CD14-positive monocyte (primary cell): Measurements from ENCODE around the gene HDAC4. TPM values are rescaled to one million over a fixed set of nuclear protein-coding genes. Genes with fewer than 3 reads are reported as not detected.

Source experiments
- DNase-seq, 3 donors: peaks; one replicate each; pipeline ENCODE4 v3.0.0-alpha.2; 2011 to 2022
- H2AFZ ChIP-seq: 2 replicates; pipeline ENCODE4 v1.6.0; 2012; ENCODE audit warnings: mild to moderate bottlenecking, low read depth, low read length, inconsistent platforms; ENCODE audit not compliant: insufficient read depth, poor library complexity, severe bottlenecking
- H3K27ac ChIP-seq, 2 donors: 1 replicate in 1 of 2; 2 replicates in 1 of 2; pipeline ENCODE4 v1.5.1; 2012 to 2013; ENCODE audit warnings: low read length in 2 of 2, control low read depth in 1 of 2, inconsistent platforms in 1 of 2, low read depth in 1 of 2, mild to moderate bottlenecking in 1 of 2
- H3K27me3 ChIP-seq, 2 donors: one replicate each; pipeline versions ENCODE4 v1.6.0 to v1.6.1; 2011 to 2013; ENCODE audit warnings: low read length in 2 of 2; ENCODE audit not compliant: control insufficient read depth in 2 of 2, insufficient read depth in 2 of 2
- H3K36me3 ChIP-seq, 2 donors: replicated peaks in 1 of 2; 1 replicate in 1 of 2; 2 replicates in 1 of 2; pipeline versions ENCODE4 v1.5.1 to v1.6.1; 2012 to 2013; ENCODE audit warnings: low read length in 2 of 2, control low read depth in 1 of 2, inconsistent platforms in 1 of 2, mild to moderate bottlenecking in 1 of 2; ENCODE audit not compliant: insufficient read depth in 2 of 2, control insufficient read depth in 1 of 2
- H3K4me1 ChIP-seq, 2 donors: 1 replicate in 1 of 2; 2 replicates in 1 of 2; pipeline versions ENCODE4 v1.5.1 to v1.6.1; 2012 to 2013; ENCODE audit warnings: low read length in 2 of 2, control low read depth in 1 of 2, inconsistent platforms in 1 of 2, mild to moderate bottlenecking in 1 of 2, moderate library complexity in 1 of 2; ENCODE audit not compliant: insufficient read depth in 2 of 2, control insufficient read depth in 1 of 2
- H3K4me2 ChIP-seq: replicated peaks from 2 replicates; pipeline ENCODE3; 2012; ENCODE audit warnings: low read length, moderate library complexity, mild to moderate bottlenecking; ENCODE audit not compliant: poor library complexity, severe bottlenecking; ENCODE audit errors: extremely low read depth
- H3K4me3 ChIP-seq, 3 experiments: fragments of 200-600 bp in 1 of 3; sonication (generic) in 1 of 3; replicated peaks in 1 of 3; 1 replicate in 2 of 3; 2 replicates in 1 of 3; pipeline ENCODE4 v1.5.1; 2011 to 2013; ENCODE audit warnings: low read length in 3 of 3, mild to moderate bottlenecking in 3 of 3, control low read depth in 2 of 3, low read depth in 2 of 3, inconsistent platforms in 1 of 3, moderate library complexity in 1 of 3
- H3K79me2 ChIP-seq: 2 replicates; pipeline ENCODE4 v1.6.0; 2012; ENCODE audit warnings: mild to moderate bottlenecking, control low read depth, inconsistent platforms, low read length, moderate library complexity; ENCODE audit not compliant: insufficient read depth
- H3K9ac ChIP-seq: 2 replicates; pipeline ENCODE4 v1.6.0; 2017; ENCODE audit warnings: low read length, mild to moderate bottlenecking; ENCODE audit not compliant: insufficient read depth, poor library complexity, severe bottlenecking
- H3K9me3 ChIP-seq, 2 donors: replicated peaks in 1 of 2; 1 replicate in 1 of 2; 2 replicates in 1 of 2; pipeline versions ENCODE4 v1.5.1 to v1.6.1; 2012 to 2013; ENCODE audit warnings: low read length in 2 of 2, control low read depth in 1 of 2; ENCODE audit not compliant: control insufficient read depth in 1 of 2, insufficient read depth in 1 of 2
- H4K20me1 ChIP-seq: 2 replicates; pipeline ENCODE4 v1.6.0; 2012; ENCODE audit warnings: mild to moderate bottlenecking, low read length, control low read depth, moderate library complexity; ENCODE audit not compliant: insufficient read depth
- H3K27ac Mint-ChIP-seq, 7 donors: one replicate each; pipeline ENCODE4 v1.8.0; 2020; ENCODE audit warnings: mild to moderate bottlenecking in 7 of 7, mixed read lengths in 7 of 7, moderate library complexity in 6 of 7, inconsistent platforms in 2 of 7
- H3K27me3 Mint-ChIP-seq, 3 donors: one replicate each; pipeline ENCODE4 v1.8.0; 2021 to 2022; ENCODE audit warnings: low read depth in 3 of 3, mild to moderate bottlenecking in 3 of 3, mixed read lengths in 3 of 3, moderate library complexity in 3 of 3, inconsistent platforms in 1 of 3
- H3K36me3 Mint-ChIP-seq, 2 donors: one replicate each; pipeline ENCODE4 v1.8.0; 2020; ENCODE audit warnings: mixed read lengths in 2 of 2, inconsistent platforms in 1 of 2, mild to moderate bottlenecking in 1 of 2
- H3K4me1 Mint-ChIP-seq: one replicate; pipeline ENCODE4 v1.8.0; 2020; ENCODE audit warnings: mild to moderate bottlenecking, mixed read lengths
- H3K4me3 Mint-ChIP-seq, 2 donors: one replicate each; pipeline ENCODE4 v1.8.0; 2020; ENCODE audit warnings: mild to moderate bottlenecking in 2 of 2, mixed read lengths in 2 of 2, moderate library complexity in 1 of 2
- H3K9me3 Mint-ChIP-seq, 7 donors: one replicate each; pipeline ENCODE4 v1.8.0; 2020 to 2022; ENCODE audit warnings: mixed read lengths in 7 of 7, mild to moderate bottlenecking in 6 of 7, moderate library complexity in 6 of 7, inconsistent platforms in 2 of 7
- WGBS: methylation state at CpG from one replicate; pipeline ENCODE4 v1.1.5; 2013; ENCODE audit warnings: missing lambda C conversion rate; ENCODE audit not compliant: insufficient coverage; 5-methylcytosine and 5-hydroxymethylcytosine counted together
- intact Hi-C, 2 donors: fragments of 100-400 bp; cut with micrococcal nuclease; formaldehyde crosslinking; loops; one replicate each; pipeline versions ENCODE4 v1.15.0 to v1.15.1; 2023
- polyA plus RNA-seq, 3 donors: library from polyadenylated mRNA; depleted of rRNA in 1 of 3; unstranded in 2 of 3; stranded (reverse) in 1 of 3; fragments of 300-500 nt in 2 of 3; fragments of >200 nt in 1 of 3; fragmentation: Illumina TruSeq in 2 of 3; gene quantifications; 1 replicate in 2 of 3; 2 replicates in 1 of 3; pipeline ENCODE4 v1.2.3, GENCODE V29; 2012 to 2021
- TF ChIP-seq, protein P1 (sequence below): fragments of 200-600 bp; IDR thresholded peaks from one replicate; pipeline ENCODE4 v1.8.0; 2022; ENCODE audit warnings: antibody characterized with exemption, mild to moderate bottlenecking

HDAC4 gene
- polyA plus RNA-seq, 3 donors, result 3.3 to 23.0 (median 4.5) TPM

GRCh38 chr2:239288951-239289511, 111.8 kb downstream of the HDAC4 start:
- H3K79me2 ChIP-seq, result peaks cover 93% of the 10 kb centered on the region
- H4K20me1 ChIP-seq, result peaks cover 11% of the 10 kb centered on the region
- H3K4me3 Mint-ChIP-seq, result peak overlapping the region; percentile 55 to 69
- peaks cover 27 to 44% of the 10 kb centered on the region in 2 donors for H3K4me1 ChIP-seq
- H3K27me3 Mint-ChIP-seq, result peaks cover 0 to 8% (median 0%) of the 10 kb centered on the region in 3 donors
- H3K36me3 ChIP-seq, result no peaks in the 10 kb centered on the region
- H3K4me3 ChIP-seq, result no peak overlapping the region
- H3K36me3 Mint-ChIP-seq, result peaks cover under 1 to 6% of the 10 kb centered on the region in 2 donors
- DNase-seq, result no peak
- H3K27ac Mint-ChIP-seq, result peak overlapping the region in 5 of 7 donors; percentile 14 to 87 (median 73)
- WGBS, result 79% methylated on average over 2 of the region's 7 CpGs
- H3K9me3 ChIP-seq, result no peaks in the 10 kb centered on the region
- peaks cover 49% of the 10 kb centered on the region for H3K4me1 Mint-ChIP-seq
- H3K27me3 ChIP-seq, result no peaks in the 10 kb centered on the region
- H3K27ac ChIP-seq, result peak overlapping the region in 1 of 2 donors; percentile 2
- H2AFZ ChIP-seq, result no peak overlapping the region
- no peaks in the 10 kb centered on the region for H3K9me3 Mint-ChIP-seq
- H3K9ac ChIP-seq, result peak overlapping the region; percentile 15
- peak overlapping the region; percentile 29 for H3K4me2 ChIP-seq
- intact Hi-C loops, result no loop called here
- TF ChIP-seq, protein P1, sequence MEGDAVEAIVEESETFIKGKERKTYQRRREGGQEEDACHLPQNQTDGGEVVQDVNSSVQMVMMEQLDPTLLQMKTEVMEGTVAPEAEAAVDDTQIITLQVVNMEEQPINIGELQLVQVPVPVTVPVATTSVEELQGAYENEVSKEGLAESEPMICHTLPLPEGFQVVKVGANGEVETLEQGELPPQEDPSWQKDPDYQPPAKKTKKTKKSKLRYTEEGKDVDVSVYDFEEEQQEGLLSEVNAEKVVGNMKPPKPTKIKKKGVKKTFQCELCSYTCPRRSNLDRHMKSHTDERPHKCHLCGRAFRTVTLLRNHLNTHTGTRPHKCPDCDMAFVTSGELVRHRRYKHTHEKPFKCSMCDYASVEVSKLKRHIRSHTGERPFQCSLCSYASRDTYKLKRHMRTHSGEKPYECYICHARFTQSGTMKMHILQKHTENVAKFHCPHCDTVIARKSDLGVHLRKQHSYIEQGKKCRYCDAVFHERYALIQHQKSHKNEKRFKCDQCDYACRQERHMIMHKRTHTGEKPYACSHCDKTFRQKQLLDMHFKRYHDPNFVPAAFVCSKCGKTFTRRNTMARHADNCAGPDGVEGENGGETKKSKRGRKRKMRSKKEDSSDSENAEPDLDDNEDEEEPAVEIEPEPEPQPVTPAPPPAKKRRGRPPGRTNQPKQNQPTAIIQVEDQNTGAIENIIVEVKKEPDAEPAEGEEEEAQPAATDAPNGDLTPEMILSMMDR, result no peak

DNA sequence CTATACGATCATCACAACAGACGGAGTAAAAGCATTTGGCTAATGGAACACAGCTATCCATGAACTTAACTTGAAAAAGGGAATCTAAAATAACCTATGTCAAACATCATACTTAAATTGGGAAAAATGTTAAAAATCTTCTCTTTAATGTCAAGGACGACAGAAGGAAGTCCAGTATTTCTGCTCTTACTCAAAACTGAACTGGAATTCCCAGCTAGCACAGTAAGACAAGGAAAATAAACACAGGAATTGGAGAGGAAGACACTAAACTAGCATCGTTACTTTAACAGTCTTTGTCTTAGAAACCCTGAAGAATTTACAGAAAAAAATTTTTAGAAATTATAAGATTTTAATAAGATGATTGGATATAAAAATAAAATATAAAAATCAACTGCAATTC, 112.6 kb downstream of the HDAC4 start:
- H3K27ac ChIP-seq, result no peak overlapping the region
- H3K4me3 Mint-ChIP-seq, result no peak overlapping the region

More for the DNA sequence above, 112.6 kb downstream of the HDAC4 start:
- Histone ChIP-seq H2AFZ (no peak overlapping the region), H3K4me1 (peaks cover 35 to 51% of the 10 kb centered on the region in 2 donors), H3K79me2 (peaks cover 93% of the 10 kb centered on the region), H3K36me3 (no peaks in the 10 kb centered on the region), H3K9me3 (no peaks in the 10 kb centered on the region), H3K9ac (no peak overlapping the region), H3K27me3 (no peaks in the 10 kb centered on the region), H3K4me2 (no peak overlapping the region), H3K4me3 (no peak overlapping the region), H4K20me1 (peaks cover 9% of the 10 kb centered on the region)
- TF ChIP-seq, protein P1, result no peak
- Mint-ChIP-seq H3K27ac (no peak overlapping the region), H3K36me3 (peaks cover 5 to 7% of the 10 kb centered on the region in 2 donors), H3K27me3 (peaks cover 0 to 6% (median 4%) of the 10 kb centered on the region in 3 donors), H3K9me3 (no peaks in the 10 kb centered on the region), H3K4me1 (peaks cover 55% of the 10 kb centered on the region)
- no CpG with 5 or more reads among the region's 4 CpGs for WGBS
- intact Hi-C loops, result no loop called here
- no peak for DNase-seq
